ENCODE data around the gene INPP5B. TPM values are rescaled to one million over a fixed set of nuclear protein-coding genes. Genes with fewer than 3 reads are reported as not detected.

Gene INPP5B
- total and polyA plus RNA-seq, 10 of the 15 experiments (the other 5 are each of a cell fraction or from before 2014, with no cell fraction given), result 10.9 to 54.4 (median 26.9) TPM

DNA sequence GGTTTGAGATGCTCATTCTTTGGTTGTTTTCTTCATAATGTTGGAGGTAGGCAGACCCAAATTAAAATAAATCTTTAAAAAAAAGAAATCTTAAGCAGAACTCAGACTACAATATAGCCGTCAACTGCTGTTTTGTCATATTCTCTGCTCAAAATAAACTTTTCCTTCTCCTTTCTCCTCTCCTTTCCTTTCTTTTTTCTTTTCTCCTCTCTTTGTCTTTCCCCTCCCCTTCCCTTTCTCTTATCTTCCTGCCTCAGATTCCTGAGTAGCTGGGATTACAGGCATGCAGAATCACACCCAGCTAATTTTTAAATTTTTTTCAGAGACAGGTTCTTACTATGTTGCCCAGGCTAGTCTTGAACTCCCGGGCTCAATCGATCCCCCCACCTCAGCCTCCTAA lies 62.7 kb downstream of the INPP5B start:
- RAD21 ChIA-PET (ENCODE audit: unreplicated experiment), result no interaction called here
- CTCF ChIA-PET, result no interaction called here
- 100% methylated on average over 3 of the region's 3 CpGs for WGBS (ENCODE audit: insufficient coverage, insufficient replicate concordance, low lambda C conversion rate, missing lambda C conversion rate)
- Histone ChIP-seq H3K79me2 (ENCODE audit: control insufficient read depth, insufficient read depth, low read length) (no peaks in the 10 kb centered on the region), H3K4me1 (ENCODE audit: control insufficient read depth, insufficient read depth, low read length) (no peaks in the 10 kb centered on the region), H3K4me3 (no peak overlapping the region), H3K9ac (ENCODE audit: control insufficient read depth, insufficient read depth, low read length) (no peak overlapping the region), H4K20me1 (ENCODE audit: control insufficient read depth, insufficient read depth) (no peaks in the 10 kb centered on the region), H3K36me3 (ENCODE audit: control insufficient read depth in 2 of 2, insufficient read depth in 2 of 2, low read length in 1 of 2) (peaks cover 23 to 61% of the 10 kb centered on the region in 2 experiments), H3K27me3 (replicated peaks in 1 of 2; ENCODE audit: control insufficient read depth in 2 of 2, insufficient read depth in 2 of 2, low read length in 1 of 2) (no peaks in the 10 kb centered on the region), H2AFZ (ENCODE audit: control insufficient read depth, low read depth, low read length) (no peak overlapping the region), H3K9me3 (replicated peaks; ENCODE audit: control insufficient read depth, insufficient read depth, low read length) (no peaks in the 10 kb centered on the region), H3K27ac (ENCODE audit: control insufficient read depth, insufficient read depth) (no peak overlapping the region), H3K4me2 (ENCODE audit: control insufficient read depth, insufficient read depth) (no peak overlapping the region)
- SMC1A ChIA-PET (ENCODE audit: uncharacterized antibody, unreplicated experiment), result interaction anchor here (0.6 kb wide), 1 partner anchor 362 kb away, joined by 3 read pairs; no protein-coding TSS in a partner anchor
- intact Hi-C loops (cut with micrococcal nuclease; ENCODE audit: unreplicated experiment), result no loop called here
- DNase-seq (ENCODE audit: low read depth, low spot score) (no peak), FAIRE-seq (no peak), ATAC-seq (no peak)
- POLR2A ChIA-PET, result no interaction called here
- TF ChIP-seq, protein P1, sequence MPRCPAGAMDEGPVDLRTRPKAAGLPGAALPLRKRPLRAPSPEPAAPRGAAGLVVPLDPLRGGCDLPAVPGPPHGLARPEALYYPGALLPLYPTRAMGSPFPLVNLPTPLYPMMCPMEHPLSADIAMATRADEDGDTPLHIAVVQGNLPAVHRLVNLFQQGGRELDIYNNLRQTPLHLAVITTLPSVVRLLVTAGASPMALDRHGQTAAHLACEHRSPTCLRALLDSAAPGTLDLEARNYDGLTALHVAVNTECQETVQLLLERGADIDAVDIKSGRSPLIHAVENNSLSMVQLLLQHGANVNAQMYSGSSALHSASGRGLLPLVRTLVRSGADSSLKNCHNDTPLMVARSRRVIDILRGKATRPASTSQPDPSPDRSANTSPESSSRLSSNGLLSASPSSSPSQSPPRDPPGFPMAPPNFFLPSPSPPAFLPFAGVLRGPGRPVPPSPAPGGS (IDR thresholded peaks at IDR 0.05; ENCODE audit: borderline replicate concordance, insufficient read depth, low read depth, low read length, poor library complexity, severe bottlenecking), result no peak
- TF ChIP-seq, protein P2, sequence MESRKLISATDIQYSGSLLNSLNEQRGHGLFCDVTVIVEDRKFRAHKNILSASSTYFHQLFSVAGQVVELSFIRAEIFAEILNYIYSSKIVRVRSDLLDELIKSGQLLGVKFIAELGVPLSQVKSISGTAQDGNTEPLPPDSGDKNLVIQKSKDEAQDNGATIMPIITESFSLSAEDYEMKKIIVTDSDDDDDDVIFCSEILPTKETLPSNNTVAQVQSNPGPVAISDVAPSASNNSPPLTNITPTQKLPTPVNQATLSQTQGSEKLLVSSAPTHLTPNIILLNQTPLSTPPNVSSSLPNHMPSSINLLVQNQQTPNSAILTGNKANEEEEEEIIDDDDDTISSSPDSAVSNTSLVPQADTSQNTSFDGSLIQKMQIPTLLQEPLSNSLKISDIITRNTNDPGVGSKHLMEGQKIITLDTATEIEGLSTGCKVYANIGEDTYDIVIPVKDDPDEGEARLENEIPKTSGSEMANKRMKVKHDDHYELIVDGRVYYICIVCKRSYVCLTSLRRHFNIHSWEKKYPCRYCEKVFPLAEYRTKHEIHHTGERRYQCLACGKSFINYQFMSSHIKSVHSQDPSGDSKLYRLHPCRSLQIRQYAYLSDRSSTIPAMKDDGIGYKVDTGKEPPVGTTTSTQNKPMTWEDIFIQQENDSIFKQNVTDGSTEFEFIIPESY (IDR thresholded peaks at IDR 0.05), result no peak
- TF ChIP-seq MXI1 (IDR thresholded peaks at IDR 0.05; ENCODE audit: low read depth, low read length) (no peak), PAX8 (IDR thresholded peaks at IDR 0.05) (no peak), TAF1 (IDR thresholded peaks at IDR 0.05; ENCODE audit: borderline replicate concordance, low read depth, low read length) (no peak), JUNB (IDR thresholded peaks at IDR 0.05) (no peak), EP300 (IDR thresholded peaks at IDR 0.05; ENCODE audit: borderline replicate concordance in 1 of 2, control insufficient read depth in 1 of 2, low read depth in 2 of 2, low read length in 2 of 2) (no peak), ZNF24 (IDR thresholded peaks at IDR 0.05) (no peak)
- TF ChIP-seq, protein P3, sequence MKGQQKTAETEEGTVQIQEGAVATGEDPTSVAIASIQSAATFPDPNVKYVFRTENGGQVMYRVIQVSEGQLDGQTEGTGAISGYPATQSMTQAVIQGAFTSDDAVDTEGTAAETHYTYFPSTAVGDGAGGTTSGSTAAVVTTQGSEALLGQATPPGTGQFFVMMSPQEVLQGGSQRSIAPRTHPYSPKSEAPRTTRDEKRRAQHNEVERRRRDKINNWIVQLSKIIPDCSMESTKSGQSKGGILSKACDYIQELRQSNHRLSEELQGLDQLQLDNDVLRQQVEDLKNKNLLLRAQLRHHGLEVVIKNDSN (IDR thresholded peaks at IDR 0.05; ENCODE audit: borderline replicate concordance, extremely low read length, insufficient read depth, low read depth, low read length), result no peak
- TF ChIP-seq, protein P4, sequence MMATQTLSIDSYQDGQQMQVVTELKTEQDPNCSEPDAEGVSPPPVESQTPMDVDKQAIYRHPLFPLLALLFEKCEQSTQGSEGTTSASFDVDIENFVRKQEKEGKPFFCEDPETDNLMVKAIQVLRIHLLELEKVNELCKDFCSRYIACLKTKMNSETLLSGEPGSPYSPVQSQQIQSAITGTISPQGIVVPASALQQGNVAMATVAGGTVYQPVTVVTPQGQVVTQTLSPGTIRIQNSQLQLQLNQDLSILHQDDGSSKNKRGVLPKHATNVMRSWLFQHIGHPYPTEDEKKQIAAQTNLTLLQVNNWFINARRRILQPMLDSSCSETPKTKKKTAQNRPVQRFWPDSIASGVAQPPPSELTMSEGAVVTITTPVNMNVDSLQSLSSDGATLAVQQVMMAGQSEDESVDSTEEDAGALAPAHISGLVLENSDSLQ (IDR thresholded peaks at IDR 0.05), result no peak
- TSS peak; percentile 40 for BruUV-seq (replicated peaks)
- in situ Hi-C loops (cut with MboI), result loop anchor here (25.0 kb wide), 1 partner anchor 953 kb away; no protein-coding TSS in a partner anchor
